Epithelial cell of esophagus (primary cell): ENCODE measurements around the gene EIF4E2.

Experiments
- DNase-seq: peaks from one replicate; pipeline ENCODE4 v3.0.0; 2010; ENCODE audit warnings: low read depth
- H3K4me3 ChIP-seq: 2 replicates; pipeline ENCODE4 v1.5.1; 2011; ENCODE audit warnings: mild to moderate bottlenecking, low read length, control low read depth
- CTCF ChIP-seq: IDR thresholded peaks from 2 replicates; pipeline ENCODE4 v1.5.1; 2011; ENCODE audit warnings: low read depth, mild to moderate bottlenecking, low read length, control low read depth, inconsistent platforms; ENCODE audit not compliant: insufficient read depth; ENCODE audit errors: missing control alignments

The EIF4E2 gene

DNA sequence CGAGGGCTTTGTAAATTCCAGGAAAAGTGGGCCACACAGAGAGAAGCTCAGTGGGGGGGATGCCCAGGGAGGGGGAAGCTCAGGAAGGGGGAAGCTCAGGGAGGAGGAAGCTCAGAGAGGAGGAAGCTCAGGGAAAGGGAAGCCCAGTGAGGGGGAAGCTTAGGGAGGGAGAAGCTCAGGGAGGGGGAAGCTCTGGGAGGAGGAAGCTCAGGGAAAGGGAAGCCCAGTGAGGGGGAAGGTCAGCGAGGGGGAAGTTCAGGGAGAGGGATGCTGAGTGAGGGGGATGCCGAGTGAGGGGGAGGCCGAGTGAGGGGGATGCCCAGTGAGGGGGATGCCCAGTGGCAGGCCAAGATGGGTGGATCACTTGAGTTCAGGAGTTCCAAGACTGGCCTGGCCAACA lies 11.8 kb upstream of the EIF4E2 start:
- TF ChIP-seq CTCF = no peak
- no peak for DNase-seq
- H3K4me3 ChIP-seq = no peak overlapping the region

GRCh38 chr2:232539298-232540231 lies 10.9 kb upstream of the EIF4E2 start, which contains the start of gene CHRNG:
TSS of gene CHRNG (plus strand) at chr2:232539692. CDS start at chr2:232539748, 56 bp downstream.
- no peak for DNase-seq
- H3K4me3 ChIP-seq = no peak within 1 kb of the TSS
- no peak for TF ChIP-seq CTCF

GRCh38 chr2:232540441-232541041 lies 9.9 kb upstream of the EIF4E2 start:
- TF ChIP-seq CTCF = no peak
- no peak overlapping the region for H3K4me3 ChIP-seq
- DNase-seq = no peak

DNA sequence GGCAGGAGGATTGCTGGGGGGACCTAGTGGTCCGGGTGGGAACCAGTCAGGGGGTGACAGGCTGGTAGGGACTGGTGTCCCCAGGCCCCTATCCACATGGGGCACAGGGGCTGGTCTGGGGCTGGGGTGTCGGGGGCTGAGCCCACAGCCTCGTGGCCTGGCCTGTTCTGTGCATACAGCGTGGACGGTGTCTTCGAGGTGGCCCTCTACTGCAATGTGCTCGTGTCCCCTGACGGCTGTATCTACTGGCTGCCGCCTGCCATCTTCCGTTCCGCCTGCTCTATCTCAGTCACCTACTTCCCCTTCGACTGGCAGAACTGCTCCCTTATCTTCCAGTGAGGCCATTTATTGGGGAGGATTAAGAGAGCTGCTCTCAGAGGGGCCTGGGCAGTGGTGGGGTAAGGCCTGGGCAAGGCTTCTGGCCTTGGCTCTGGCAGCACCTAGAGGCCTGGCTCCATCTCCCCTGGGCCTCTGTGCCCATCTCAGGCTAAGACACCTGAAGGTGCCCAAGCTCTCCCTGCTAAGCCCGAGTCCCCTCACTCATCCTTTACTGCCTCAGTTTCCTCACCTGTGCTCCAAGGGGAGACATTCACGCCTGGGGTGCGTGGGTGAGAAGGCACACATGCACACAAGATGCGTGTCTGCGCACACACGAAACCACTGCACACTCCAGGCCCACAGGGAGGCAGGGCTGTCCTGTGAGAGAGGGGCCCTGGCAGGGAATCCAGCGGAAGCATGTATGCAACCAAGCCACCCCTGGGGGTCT lies 9.1 kb upstream of the EIF4E2 start:
- no peak for TF ChIP-seq CTCF
- H3K4me3 ChIP-seq = no peak overlapping the region
- no peak for DNase-seq

DNA sequence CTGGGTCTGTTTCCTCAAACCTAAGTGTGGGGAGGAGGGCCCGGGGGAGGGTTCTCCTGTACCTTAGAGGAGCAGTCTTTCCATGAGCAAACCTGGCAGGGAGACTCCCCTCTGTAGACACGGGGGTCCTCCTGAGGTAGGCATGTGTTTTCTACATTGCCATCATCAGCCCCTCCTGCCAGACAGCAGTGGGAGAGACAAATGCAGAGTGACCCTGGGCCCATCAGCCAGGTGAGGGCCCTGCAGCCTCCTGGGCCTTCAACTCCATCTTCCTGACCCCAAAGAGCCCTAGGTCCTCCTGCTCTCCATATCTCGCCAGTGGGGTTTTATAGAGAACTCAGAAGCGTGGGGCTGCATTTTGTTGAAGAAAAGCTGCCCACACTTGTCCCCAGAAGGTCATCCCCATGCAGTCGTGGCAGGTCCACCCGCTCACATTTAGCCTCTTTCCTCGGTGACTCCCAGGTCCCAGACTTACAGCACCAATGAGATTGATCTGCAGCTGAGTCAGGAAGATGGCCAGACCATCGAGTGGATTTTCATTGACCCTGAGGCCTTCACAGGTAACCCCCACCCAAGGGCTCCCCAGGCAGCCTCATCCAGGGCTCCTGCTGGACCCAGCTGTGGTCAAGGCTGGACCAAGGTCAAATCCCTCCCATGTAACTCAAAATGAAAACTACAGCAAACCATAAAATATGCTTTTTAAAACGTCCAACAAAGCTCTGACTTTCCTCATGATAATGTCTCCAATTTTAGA lies 8.4 kb upstream of the EIF4E2 start:
- no peak overlapping the region for H3K4me3 ChIP-seq
- no peak for DNase-seq
- TF ChIP-seq CTCF = no peak

DNA sequence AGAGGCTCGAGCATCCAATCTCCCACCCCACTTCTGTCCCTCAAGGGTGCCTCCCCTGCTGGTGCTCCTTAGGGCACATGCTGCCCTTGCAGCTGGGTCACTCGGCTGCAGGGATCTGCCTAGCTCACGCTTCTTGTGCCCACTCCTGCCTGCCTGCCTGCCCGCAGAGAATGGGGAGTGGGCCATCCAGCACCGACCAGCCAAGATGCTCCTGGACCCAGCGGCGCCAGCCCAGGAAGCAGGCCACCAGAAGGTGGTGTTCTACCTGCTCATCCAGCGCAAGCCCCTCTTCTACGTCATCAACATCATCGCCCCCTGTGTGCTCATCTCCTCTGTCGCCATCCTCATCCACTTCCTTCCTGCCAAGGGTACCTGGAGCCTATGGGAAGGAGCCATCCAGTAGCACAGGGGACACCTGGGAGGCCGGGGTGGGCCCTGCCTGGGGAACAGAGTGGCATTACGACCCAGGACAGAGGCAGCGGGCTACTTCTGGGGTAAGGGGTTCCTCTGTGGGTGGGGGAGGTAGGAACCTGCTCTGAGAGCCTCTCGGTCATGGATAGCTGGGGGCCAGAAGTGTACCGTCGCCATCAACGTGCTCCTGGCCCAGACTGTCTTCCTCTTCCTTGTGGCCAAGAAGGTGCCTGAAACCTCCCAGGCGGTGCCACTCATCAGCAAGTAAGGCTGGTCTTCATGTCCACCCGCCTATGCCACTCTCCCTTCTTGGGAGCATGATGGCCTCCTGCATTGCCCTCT lies 7.6 kb upstream of the EIF4E2 start:
- H3K4me3 ChIP-seq = no peak overlapping the region
- no peak for TF ChIP-seq CTCF
- DNase-seq = no peak
